Activated CD4-positive, alpha-beta T cell treated with anti-CD3 and anti-CD28 coated beads for 36 hours (primary cell): Measurements from ENCODE around the gene CMTM8. TPM values are rescaled to one million over a fixed set of nuclear protein-coding genes. Genes with fewer than 3 reads are reported as not detected.

ENCODE experiments used
- ATAC-seq: fragments of 200-7000 bp; cut with Tn5 transposase; one replicate; pipeline ENCODE4 v1.10.0; 2021; ENCODE audit warnings: mild to moderate bottlenecking, moderate library complexity
- CTCF ChIA-PET: fragments of 350-600 bp; sonication (Branson Sonifier 250); formaldehyde crosslinking; loops from one replicate; lab custom pipeline; 2021; ENCODE audit warnings: antibody characterized with exemption; lab: Charles Lee
- POLR2A ChIA-PET: fragments of 350-600 bp; sonication (Branson Sonifier 250); formaldehyde crosslinking; loops from one replicate; lab custom pipeline; 2021; ENCODE audit warnings: antibody characterized with exemption, inconsistent platforms; lab: Charles Lee
- DNase-seq: peaks from one replicate; pipeline ENCODE4 v3.0.0-alpha.2; 2020
- H3K27ac Mint-ChIP-seq: one replicate; pipeline ENCODE4 v1.8.0; 2021; ENCODE audit warnings: mixed read lengths
- H3K27me3 Mint-ChIP-seq: one replicate; pipeline ENCODE4 v1.8.0; 2021; ENCODE audit warnings: mixed read lengths
- H3K36me3 Mint-ChIP-seq: one replicate; pipeline ENCODE4 v1.8.0; 2021; ENCODE audit warnings: low read depth, mixed read lengths
- H3K4me1 Mint-ChIP-seq: one replicate; pipeline ENCODE4 v1.8.0; 2021; ENCODE audit warnings: mixed read lengths
- H3K4me3 Mint-ChIP-seq: one replicate; pipeline ENCODE4 v1.8.0; 2021; ENCODE audit warnings: mild to moderate bottlenecking, moderate library complexity, mixed read lengths
- H3K9me3 Mint-ChIP-seq: one replicate; pipeline ENCODE4 v1.8.0; 2021; ENCODE audit warnings: low read depth, mixed read lengths
- intact Hi-C, 2 experiments: fragments of 100-400 bp; cut with DNase I in 1 of 2; cut with micrococcal nuclease in 1 of 2; formaldehyde crosslinking; loops; one replicate each; pipeline versions ENCODE4 v1.14.2 to v1.15.1; 2022 to 2024; cut with DNase I, micrococcal nuclease
- total RNA-seq, 2 experiments: library from RNA; stranded (reverse); gene quantifications; one replicate each; pipeline ENCODE4 v1.2.3, GENCODE V29; 2021

CMTM8 gene
- total RNA-seq, 2 experiments from 2014 or later = 8.1 to 9.3 TPM

- Mint-ChIP-seq H3K4me3 (no peak overlapping the region), H3K4me1 (peaks cover 15% of the 10 kb centered on the region), H3K9me3 (no peaks in the 10 kb centered on the region), H3K36me3 (peaks cover 3% of the 10 kb centered on the region), H3K27ac (no peak overlapping the region), H3K27me3 (no peaks in the 10 kb centered on the region)
- ChIA-PET POLR2A (interaction anchor here (0.6 to 0.7 kb wide), 3 partner anchors 33 to 115 kb away, joined by 3 to 4 read pairs (median 4); no protein-coding TSS in a partner anchor), CTCF (interaction anchor here (0.9 to 1.4 kb wide), 2 partner anchors 9 to 39 kb away, joined by 3 to 4 read pairs; no protein-coding TSS in a partner anchor)
- DNase-seq = no peak
- intact Hi-C loops = no loop called here
- peak; percentile 26 for ATAC-seq
Observed at GRCh38 chr3:32278714-32279113, 40.2 kb downstream of the CMTM8 start.

- ATAC-seq (no peak), DNase-seq (no peak)
- no peak overlapping the region for H3K27ac Mint-ChIP-seq
- H3K4me3 Mint-ChIP-seq = no peak overlapping the region
- intact Hi-C loops = no loop called here
- peaks cover 3% of the 10 kb centered on the region for H3K36me3 Mint-ChIP-seq
- H3K9me3 Mint-ChIP-seq = no peaks in the 10 kb centered on the region
- ChIA-PET CTCF (interaction anchor here (0.6 kb wide), 1 partner anchor 92 kb away, joined by 3 read pairs; no protein-coding TSS in a partner anchor), POLR2A (no interaction called here)
- H3K4me1 Mint-ChIP-seq = peaks cover 23% of the 10 kb centered on the region
- no peaks in the 10 kb centered on the region for H3K27me3 Mint-ChIP-seq
Observed at GRCh38 chr3:32280262-32280910, 41.9 kb downstream of the CMTM8 start.

GRCh38 chr3:32281570-32282106 lies 43.2 kb downstream of the CMTM8 start:
- no peaks in the 10 kb centered on the region for H3K36me3 Mint-ChIP-seq
- no peaks in the 10 kb centered on the region for H3K9me3 Mint-ChIP-seq
- H3K4me3 Mint-ChIP-seq = no peak overlapping the region
- ChIA-PET CTCF (no interaction called here), POLR2A (no interaction called here)
- no peak overlapping the region for H3K27ac Mint-ChIP-seq
- intact Hi-C loops = no loop called here
- no peak for ATAC-seq
- no peaks in the 10 kb centered on the region for H3K27me3 Mint-ChIP-seq
- peaks cover 30% of the 10 kb centered on the region for H3K4me1 Mint-ChIP-seq
- DNase-seq = no peak

GRCh38 chr3:32282578-32283154 lies 44.2 kb downstream of the CMTM8 start:
- Mint-ChIP-seq H3K27me3 (no peaks in the 10 kb centered on the region), H3K4me3 (no peak overlapping the region), H3K4me1 (peaks cover 33% of the 10 kb centered on the region), H3K36me3 (no peaks in the 10 kb centered on the region), H3K27ac (no peak overlapping the region), H3K9me3 (no peaks in the 10 kb centered on the region)
- DNase-seq (no peak), ATAC-seq (no peak)
- CTCF ChIA-PET = interaction anchor here (1.0 kb wide), 1 partner anchor 11 kb away, joined by 3 read pairs; no protein-coding TSS in a partner anchor
- intact Hi-C loops = no loop called here
- POLR2A ChIA-PET = no interaction called here

GRCh38 chr3:32283304-32283703 lies 44.8 kb downstream of the CMTM8 start:
- intact Hi-C loops = no loop called here
- CTCF ChIA-PET = interaction anchor here (1.0 to 5.9 kb wide), 2 partner anchors 12 to 14 kb away, joined by 3 to 41 read pairs; no protein-coding TSS in a partner anchor
- POLR2A ChIA-PET = no interaction called here

GRCh38 chr3:32284443-32285212 lies 46.1 kb downstream of the CMTM8 start:
- H3K27ac Mint-ChIP-seq = peak overlapping the region; percentile 11
- no peak overlapping the region for H3K4me3 Mint-ChIP-seq
- H3K9me3 Mint-ChIP-seq = no peaks in the 10 kb centered on the region
- no peaks in the 10 kb centered on the region for H3K27me3 Mint-ChIP-seq
- DNase-seq = no peak
- peaks cover 37% of the 10 kb centered on the region for H3K4me1 Mint-ChIP-seq
- H3K36me3 Mint-ChIP-seq = no peaks in the 10 kb centered on the region
- intact Hi-C loops = loop anchor here in 1 of 2 experiments (5.0 kb wide), 1 partner anchor 47 kb away; the partner anchor contains the start of gene CMTM8
- CTCF ChIA-PET = interaction anchor here (0.6 to 5.9 kb wide), 2 partner anchors 13 to 677 kb away, joined by 3 to 41 read pairs; no protein-coding TSS in a partner anchor
- ATAC-seq = no peak
- POLR2A ChIA-PET = no interaction called here

More at GRCh38 chr3:32283304-32283703, 44.8 kb downstream of the CMTM8 start:
- no peak overlapping the region for H3K4me3 Mint-ChIP-seq
- ATAC-seq (no peak), DNase-seq (no peak)
- no peak overlapping the region for H3K27ac Mint-ChIP-seq
- peaks cover 33% of the 10 kb centered on the region for H3K4me1 Mint-ChIP-seq
- no peaks in the 10 kb centered on the region for H3K9me3 Mint-ChIP-seq
- no peaks in the 10 kb centered on the region for H3K36me3 Mint-ChIP-seq
- H3K27me3 Mint-ChIP-seq = no peaks in the 10 kb centered on the region

GRCh38 chr3:32285891-32286290 lies 47.4 kb downstream of the CMTM8 start:
- intact Hi-C loops = loop anchor here in 1 of 2 experiments (5.0 kb wide), 1 partner anchor 49 kb away; the partner anchor contains the start of gene CMTM8
- DNase-seq (peak; percentile 38), ATAC-seq (peak; percentile 26)
- ChIA-PET CTCF (interaction anchor here (0.6 to 5.9 kb wide), 5 partner anchors 12 to 90 kb away, joined by 3 to 41 read pairs (median 6); no protein-coding TSS in a partner anchor), POLR2A (no interaction called here)
- no peaks in the 10 kb centered on the region for H3K36me3 Mint-ChIP-seq
- peaks cover 37% of the 10 kb centered on the region for H3K4me1 Mint-ChIP-seq
- H3K27ac Mint-ChIP-seq = peak overlapping the region; percentile 44
- H3K9me3 Mint-ChIP-seq = no peaks in the 10 kb centered on the region
- H3K27me3 Mint-ChIP-seq = no peaks in the 10 kb centered on the region
- H3K4me3 Mint-ChIP-seq = no peak overlapping the region

- DNase-seq = no peak
- intact Hi-C loops = loop anchor here (2.0 to 5.0 kb wide), 2 partner anchors 52 to 112 kb away; partner anchors contain the start of gene CMTM8 (in 1 of the 2)
- H3K27ac Mint-ChIP-seq = peak overlapping the region; percentile 61
- H3K27me3 Mint-ChIP-seq = no peaks in the 10 kb centered on the region
- H3K36me3 Mint-ChIP-seq = no peaks in the 10 kb centered on the region
- ATAC-seq = peak; percentile 89
- H3K4me1 Mint-ChIP-seq = peaks cover 35% of the 10 kb centered on the region
- H3K9me3 Mint-ChIP-seq = no peaks in the 10 kb centered on the region
- CTCF ChIA-PET = interaction anchor here (0.6 to 5.9 kb wide), 12 partner anchors 9 to 181 kb away, joined by 3 to 41 read pairs (median 4); no protein-coding TSS in a partner anchor
- POLR2A ChIA-PET = interaction anchor here (0.6 to 0.9 kb wide), 2 partner anchors 102 to 126 kb away, joined by 5 to 6 read pairs; no protein-coding TSS in a partner anchor
- H3K4me3 Mint-ChIP-seq = peak overlapping the region; percentile 15
Observed at GRCh38 chr3:32288819-32289218, 50.3 kb downstream of the CMTM8 start.

GRCh38 chr3:32290619-32291018 lies 52.1 kb downstream of the CMTM8 start:
- ATAC-seq (no peak), DNase-seq (no peak)
- CTCF ChIA-PET = interaction anchor here (0.7 to 2.2 kb wide), 4 partner anchors 12 to 85 kb away, joined by 3 to 9 read pairs (median 4); no protein-coding TSS in a partner anchor
- Mint-ChIP-seq H3K27me3 (no peaks in the 10 kb centered on the region), H3K36me3 (no peaks in the 10 kb centered on the region), H3K27ac (no peak overlapping the region), H3K4me1 (peaks cover 25% of the 10 kb centered on the region), H3K9me3 (no peaks in the 10 kb centered on the region), H3K4me3 (no peak overlapping the region)
- POLR2A ChIA-PET = no interaction called here
- intact Hi-C loops = no loop called here

- no peak overlapping the region for H3K4me3 Mint-ChIP-seq
- POLR2A ChIA-PET = no interaction called here
- CTCF ChIA-PET = interaction anchor here (0.6 to 1.7 kb wide), 10 partner anchors 10 to 218 kb away, joined by 3 to 5 read pairs (median 3); partner anchors contain the start of gene CMTM8
- no peaks in the 10 kb centered on the region for H3K9me3 Mint-ChIP-seq
- peaks cover 25% of the 10 kb centered on the region for H3K4me1 Mint-ChIP-seq
- intact Hi-C loops = no loop called here
- no peak overlapping the region for H3K27ac Mint-ChIP-seq
- H3K36me3 Mint-ChIP-seq = no peaks in the 10 kb centered on the region
- DNase-seq (no peak), ATAC-seq (no peak)
- no peaks in the 10 kb centered on the region for H3K27me3 Mint-ChIP-seq
Observed at GRCh38 chr3:32292085-32292796, 53.8 kb downstream of the CMTM8 start.
